Psoas muscle (tissue), 8 donors: ENCODE measurements around the gene KLK11. TPM values are rescaled to one million over a fixed set of nuclear protein-coding genes. Genes with fewer than 3 reads are reported as not detected.
"Not testable (repeated sequence)": the region's sequence is repeated elsewhere in the genome, so short reads cannot be mapped to it uniquely, and the experiment has no call there.

Source experiments
- ATAC-seq, 4 donors: fragments of 200-7000 bp; cut with Tn5 transposase; one replicate each; pipeline ENCODE4 v1.9.1; 2020; ENCODE audit warnings: moderate library complexity in 3 of 4, mild to moderate bottlenecking in 2 of 4
- DNase-seq, 2 donors: peaks; one replicate each; pipeline ENCODE4 v3.0.0-alpha.2; 2020
- H3K27ac ChIP-seq: fragments of 200-600 bp; one replicate; pipeline ENCODE4 v1.8.0; 2022
- H3K27me3 ChIP-seq, 3 donors: fragments of 200-600 bp in 1 of 3; one replicate each; pipeline versions ENCODE4 v1.6.1 to v1.8.0; 2013 to 2022; ENCODE audit warnings: low read length in 2 of 3, mild to moderate bottlenecking in 2 of 3, moderate library complexity in 1 of 3; ENCODE audit not compliant: insufficient read depth in 3 of 3
- H3K36me3 ChIP-seq, 2 donors: fragments of 200-600 bp in 1 of 2; one replicate each; pipeline versions ENCODE4 v1.6.1 to v1.8.0; 2013 to 2022; ENCODE audit warnings: low read depth in 1 of 2, mild to moderate bottlenecking in 1 of 2, moderate library complexity in 1 of 2; ENCODE audit not compliant: insufficient read depth in 1 of 2
- H3K4me1 ChIP-seq: fragments of 200-600 bp; one replicate; pipeline ENCODE4 v1.8.0; 2022
- H3K4me3 ChIP-seq: fragments of 200-600 bp; one replicate; pipeline ENCODE4 v1.8.0; 2022; ENCODE audit warnings: mild to moderate bottlenecking
- H3K9me3 ChIP-seq: fragments of 200-600 bp; one replicate; pipeline ENCODE4 v1.8.0; 2022
- CTCF ChIP-seq: fragments of 200-600 bp; IDR thresholded peaks from one replicate; pipeline ENCODE4 v1.8.0; 2022; ENCODE audit warnings: antibody characterized with exemption
- WGBS, 3 donors: extraction: QIAGEN DNeasy Blood & Tissue Kit; methylation state at CpG; one replicate each; pipeline versions ENCODE4 v1.1.6 to v1.1.7; 2013; 5-methylcytosine and 5-hydroxymethylcytosine counted together
- intact Hi-C, 2 donors: fragments of 100-400 bp; cut with DNase I; formaldehyde crosslinking; loops; one replicate each; pipeline versions ENCODE4 v1.11.0 to v1.14.2; 2022
- polyA plus RNA-seq, 3 donors: library from polyadenylated mRNA; stranded (reverse); fragments of 200-250 nt; gene quantifications; one replicate each; pipeline ENCODE4 v1.2.3, GENCODE V29; 2013
- total RNA-seq, 4 donors: library from RNA; stranded (reverse); fragmentation: NEBNext Ultra II Directional in 2 of 4; extraction: Animal tissue kit (Norgen Biotek cat#: 25700) in 2 of 4; gene quantifications; one replicate each; pipeline versions ENCODE4 v1.2.1 to v1.2.4, GENCODE V29; 2021 to 2023
- donor health status: healthy with polysubstance abuse.
- donor health status: DM: no; HTN: no; CAD: no; lungs with moderate emphysema.
- donor health status: Bipolar disorder and iron deficiency.
- donor health status: healthy.
- donor health status: DM: yes; HTN: yes; CAD: no.
- donor health status: DM: no; HTN: no; CAD: no.
- donor health status: DM: no; HTN: no; CAD: no.
- donor health status: DM: yes; HTN: yes; CAD: no.

The KLK11 gene
- total and polyA plus RNA-seq, 7 donors: 0.13 to 0.52 (median 0.19) TPM; not detected in 1

- Histone ChIP-seq H3K9me3 (no peaks in the 10 kb centered on the region), H3K27me3 (peaks cover 0 to 8% (median 5%) of the 10 kb centered on the region in 3 donors), H3K36me3 (no peaks in the 10 kb centered on the region), H3K4me3 (no peak overlapping the region), H3K4me1 (no peaks in the 10 kb centered on the region), H3K27ac (no peak overlapping the region)
- DNase-seq (no peak), ATAC-seq (no peak)
- intact Hi-C loops: no loop called here
- 60 to 68% (median 61%) methylated on average over 5 of the region's 5 CpGs for WGBS, 3 donors
- TF ChIP-seq CTCF: no peak
Measured at GRCh38 chr19:50998061-50998460, 28.4 kb downstream of the KLK11 start.

- Histone ChIP-seq H3K27me3 (peaks cover 0 to 4% (median 3%) of the 10 kb centered on the region in 3 donors), H3K36me3 (no peaks in the 10 kb centered on the region), H3K4me1 (no peaks in the 10 kb centered on the region), H3K4me3 (no peak overlapping the region), H3K27ac (no peak overlapping the region), H3K9me3 (no peaks in the 10 kb centered on the region)
- no peak for DNase-seq
- TF ChIP-seq CTCF: no peak
- 67 to 74% (median 69%) methylated on average over 2 of the region's 2 CpGs for whole genome bisulfite sequencing, 3 donors
- ATAC-seq: no peak
- intact Hi-C loops: no loop called here
Measured at GRCh38 chr19:50994129-50994528, 32.3 kb downstream of the KLK11 start.

DNA sequence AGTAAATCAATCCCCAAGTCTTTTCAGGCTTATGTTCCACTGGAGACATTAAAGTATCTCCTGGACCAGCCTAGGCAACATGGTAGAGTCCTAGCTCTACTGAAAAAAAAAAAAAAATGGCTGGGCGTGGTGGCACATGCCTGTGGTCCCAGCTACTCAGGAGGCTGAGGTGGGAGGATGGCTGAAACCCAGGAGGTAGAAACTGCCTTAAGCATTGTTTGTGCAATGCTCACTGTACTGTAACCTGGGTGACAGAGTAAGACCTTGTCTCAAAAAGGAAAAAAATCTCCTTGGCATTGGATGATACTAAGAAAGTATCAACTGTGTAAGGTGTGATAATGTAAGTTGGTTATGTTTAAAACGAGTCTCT, 33.8 kb downstream of the KLK11 start:
- intact Hi-C loops: no loop called here
- Histone ChIP-seq H3K4me1 (no peaks in the 10 kb centered on the region), H3K27me3 (peaks cover 0 to 13% (median 3%) of the 10 kb centered on the region in 3 donors), H3K4me3 (no peak overlapping the region), H3K9me3 (no peaks in the 10 kb centered on the region), H3K27ac (no peak overlapping the region), H3K36me3 (no peaks in the 10 kb centered on the region)
- TF ChIP-seq CTCF: no peak
- DNase-seq: no peak
- 58 to 69% (median 58%) methylated on average over 2 of the region's 2 CpGs for WGBS, 3 donors
- ATAC-seq: no peak

DNA sequence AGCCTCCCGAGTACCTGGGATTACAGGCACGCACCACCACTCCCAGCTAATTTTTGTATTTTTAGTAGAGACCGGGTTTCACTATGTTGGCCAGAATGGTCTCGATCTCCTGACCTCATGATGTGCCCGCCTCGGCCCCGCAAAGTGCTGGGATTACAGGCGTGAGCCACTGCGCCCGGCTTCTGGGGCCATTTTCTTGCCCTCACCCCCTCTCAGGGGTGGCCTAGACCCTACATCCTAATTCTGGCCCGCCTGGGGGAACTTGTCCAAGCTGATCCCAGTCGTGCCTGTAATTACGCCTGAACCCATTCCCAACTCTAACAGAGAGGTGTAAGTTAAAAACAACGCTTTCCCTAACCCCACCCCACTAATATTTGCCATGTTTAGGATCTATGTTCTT, 42.0 kb downstream of the KLK11 start:
- H3K36me3 ChIP-seq, intact Hi-C loops, DNase-seq, H3K27ac ChIP-seq, H3K4me3 ChIP-seq, H3K9me3 ChIP-seq, H3K27me3 ChIP-seq, ATAC-seq, H3K4me1 ChIP-seq: not testable (repeated sequence)
- 78 to 84% (median 82%) methylated on average over 14 of the region's 14 CpGs for WGBS, 3 donors

- Histone ChIP-seq H3K27ac (no peak within 1 kb of the TSS), H3K4me1 (no peaks in the 10 kb centered on the region), H3K4me3 (no peak within 1 kb of the TSS), H3K27me3 (peaks cover 0 to 6% (median 3%) of the 10 kb centered on the region in 3 donors), H3K36me3 (no peaks in the 10 kb centered on the region), H3K9me3 (peaks cover 6% of the 10 kb centered on the region)
- DNase-seq (no peak), ATAC-seq (no peak)
- intact Hi-C loops: no loop called here
- 15 to 24% (median 18%) methylated on average over 28 of the region's 28 CpGs for WGBS, 3 donors
- no peak for TF ChIP-seq CTCF
Measured at GRCh38 chr19:50983625-50984292, 42.7 kb downstream of the KLK11 start, which contains the start of gene KLK7. KLK7 (minus strand) TSS chr19:50983917; CDS start chr19:50982399, 1,518 bp downstream.
